Measurements from ENCODE around the gene P2RX4.

- TF ChIP-seq CTCF (IDR thresholded peaks at IDR 0.05; ENCODE audit: low read length) (no peak), EZH2 (optimal IDR thresholded peaks at IDR 0.05; ENCODE audit: low read depth, low read length) (no peak)
Observed at GRCh38 chr12:121187501-121187900, 22.4 kb upstream of the P2RX4 start.
